HG03520 (cell line): Measurements from ENCODE around the gene VAMP1.
"Not testable (repeated sequence)": the region's sequence is repeated elsewhere in the genome, so short reads cannot be mapped to it uniquely, and the experiment has no call there.

ENCODE experiments used
- ATAC-seq: cut with Tn5 transposase; IDR thresholded peaks from one replicate; pipeline ENCODE4 v1.9.1; 2021; ENCODE audit warnings: mild to moderate bottlenecking, moderate library complexity; ENCODE audit not compliant: unreplicated experiment

The VAMP1 gene

DNA sequence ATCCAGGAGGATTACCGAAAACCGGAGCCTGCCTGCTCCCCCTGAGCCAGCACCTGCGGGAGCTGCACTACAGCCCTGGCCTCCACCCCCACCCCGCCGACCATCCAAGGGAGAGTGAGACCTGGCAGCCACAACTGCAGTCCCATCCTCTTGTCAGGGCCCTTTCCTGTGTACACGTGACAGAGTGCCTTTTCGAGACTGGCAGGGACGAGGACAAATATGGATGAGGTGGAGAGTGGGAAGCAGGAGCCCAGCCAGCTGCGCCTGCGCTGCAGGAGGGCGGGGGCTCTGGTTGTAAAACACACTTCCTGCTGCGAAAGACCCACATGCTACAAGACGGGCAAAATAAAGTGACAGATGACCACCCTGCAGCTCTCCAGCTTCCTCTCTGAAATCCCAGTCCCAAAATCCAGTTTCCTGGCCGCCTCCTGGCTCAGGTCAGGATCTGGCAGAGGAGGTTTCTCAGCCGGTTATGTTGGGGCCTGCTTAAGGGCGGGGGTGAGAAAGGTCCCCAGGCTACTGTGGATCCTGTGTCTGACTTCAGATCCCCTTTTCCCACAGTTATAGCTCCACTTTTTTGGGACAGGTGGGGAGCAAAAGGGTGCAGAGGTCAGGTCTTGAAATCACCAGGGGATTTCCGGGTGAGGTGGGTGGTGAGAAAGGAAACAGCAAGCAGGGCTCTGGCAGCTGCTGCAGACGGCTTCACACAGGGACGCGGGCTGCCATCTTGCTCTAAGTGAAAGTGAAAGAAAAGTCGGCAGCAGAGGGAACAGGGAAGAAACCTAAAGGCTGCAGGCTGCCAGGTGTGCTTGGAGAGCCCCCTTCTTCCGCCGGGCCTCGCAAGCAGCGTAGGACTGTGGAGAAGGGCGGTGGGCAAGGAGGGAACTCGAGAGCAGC lies 18.9 kb downstream of the VAMP1 start, which contains the start of gene TAPBPL:
TAPBPL (plus strand) TSS at position 695 of the 897 bp plus-strand sequence. CDS start 207 bp downstream, outside the sequence.
- ATAC-seq: no peak

DNA sequence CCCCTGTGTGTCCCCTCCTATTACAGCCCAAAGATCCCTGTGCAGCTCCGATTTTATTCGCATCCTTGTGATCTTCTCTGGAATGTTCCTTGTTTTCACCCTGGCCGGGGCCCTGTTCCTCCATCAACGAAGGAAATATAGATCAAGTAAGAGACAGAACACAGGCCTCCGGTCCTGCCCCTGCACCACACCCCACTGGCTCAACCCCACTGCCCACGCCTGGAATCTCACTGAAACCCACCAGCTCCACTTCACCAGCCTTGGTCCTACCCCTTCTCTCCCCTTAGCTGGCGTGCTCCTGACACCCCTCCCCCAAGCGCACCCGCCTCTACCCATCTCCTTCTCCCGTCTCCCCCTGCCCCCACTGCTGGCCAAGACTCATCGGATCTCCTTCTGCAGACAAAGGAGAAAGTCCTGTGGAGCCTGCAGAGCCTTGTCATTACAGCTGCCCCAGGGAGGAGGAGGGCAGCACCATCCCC lies 19.6 kb downstream of the VAMP1 start:
- ATAC-seq: no peak

DNA sequence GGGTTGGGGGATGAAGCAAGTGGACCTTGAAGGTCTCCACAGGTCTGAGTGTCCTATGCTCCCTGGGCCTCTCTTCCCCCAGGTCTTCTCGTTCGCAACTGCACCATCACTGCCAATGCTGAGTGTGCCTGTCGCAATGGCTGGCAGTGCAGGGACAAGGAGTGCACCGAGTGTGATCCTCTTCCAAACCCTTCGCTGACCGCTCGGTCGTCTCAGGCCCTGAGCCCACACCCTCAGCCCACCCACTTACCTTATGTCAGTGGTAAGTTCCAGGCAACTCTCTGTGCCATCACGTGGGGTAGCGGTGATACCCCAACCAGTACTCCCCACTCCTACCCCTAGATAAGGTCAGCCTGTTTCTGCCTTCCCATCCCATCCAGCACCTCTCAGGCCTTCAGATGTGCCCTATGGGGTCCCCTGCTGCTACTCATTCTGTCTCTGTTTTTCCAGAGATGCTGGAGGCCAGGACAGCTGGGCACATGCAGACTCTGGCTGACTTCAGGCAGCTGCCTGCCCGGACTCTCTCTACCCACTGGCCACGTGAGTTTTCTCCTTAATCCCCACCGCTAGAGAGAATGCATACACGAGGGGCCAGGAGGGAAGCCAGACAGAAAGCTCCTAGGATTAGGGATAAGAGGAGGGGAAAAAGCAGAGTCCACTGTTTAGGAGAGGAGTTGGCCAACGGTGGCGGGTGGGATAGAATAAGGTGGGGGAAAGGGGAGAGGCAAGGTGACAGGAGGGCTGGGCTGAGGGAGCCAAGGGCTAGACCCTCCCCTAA lies 20.2 kb downstream of the VAMP1 start:
- ATAC-seq: no peak

DNA sequence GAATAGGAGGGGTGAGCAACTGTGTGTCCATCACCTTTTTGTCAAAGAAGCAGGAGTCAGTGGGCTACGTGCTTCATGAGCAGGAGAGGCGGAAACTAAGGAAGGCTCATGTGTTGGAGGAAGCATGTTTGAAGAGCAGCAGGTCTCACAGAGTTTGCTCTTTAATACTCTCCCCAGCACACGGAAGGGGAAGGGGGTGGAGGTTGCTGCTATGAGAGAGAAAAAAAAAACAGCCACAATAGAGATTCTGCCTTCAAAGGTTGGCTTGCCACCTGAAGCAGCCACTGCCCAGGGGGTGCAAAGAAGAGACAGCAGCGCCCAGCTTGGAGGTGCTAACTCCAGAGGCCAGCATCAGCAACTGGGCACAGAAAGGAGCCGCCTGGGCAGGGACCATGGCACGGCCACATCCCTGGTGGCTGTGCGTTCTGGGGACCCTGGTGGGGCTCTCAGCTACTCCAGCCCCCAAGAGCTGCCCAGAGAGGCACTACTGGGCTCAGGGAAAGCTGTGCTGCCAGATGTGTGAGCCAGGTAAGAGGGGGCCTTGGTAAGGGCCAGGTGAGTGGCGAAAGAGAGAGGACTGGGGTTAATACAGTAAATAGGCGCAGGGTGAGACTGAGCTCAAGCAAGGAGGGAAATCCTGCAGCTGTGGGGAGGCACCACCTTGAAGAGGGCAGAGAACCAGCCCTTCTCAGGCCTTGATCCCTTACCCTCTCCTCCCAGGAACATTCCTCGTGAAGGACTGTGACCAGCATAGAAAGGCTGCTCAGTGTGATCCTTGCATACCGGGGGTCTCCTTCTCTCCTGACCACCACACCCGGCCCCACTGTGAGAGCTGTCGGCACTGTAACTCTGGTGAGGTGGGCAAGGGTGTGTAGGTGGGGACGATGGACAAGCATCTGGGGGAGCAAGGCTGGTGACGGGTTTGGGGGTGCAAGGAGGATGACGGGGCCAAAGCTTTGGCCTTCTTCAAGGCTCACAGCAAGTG lies 25.5 kb downstream of the VAMP1 start, which contains the start of gene CD27:
CD27 (plus strand) TSS at position 252 of the 985 bp plus-strand sequence; CDS start at position 393, 141 bp downstream.
- no peak for ATAC-seq

DNA sequence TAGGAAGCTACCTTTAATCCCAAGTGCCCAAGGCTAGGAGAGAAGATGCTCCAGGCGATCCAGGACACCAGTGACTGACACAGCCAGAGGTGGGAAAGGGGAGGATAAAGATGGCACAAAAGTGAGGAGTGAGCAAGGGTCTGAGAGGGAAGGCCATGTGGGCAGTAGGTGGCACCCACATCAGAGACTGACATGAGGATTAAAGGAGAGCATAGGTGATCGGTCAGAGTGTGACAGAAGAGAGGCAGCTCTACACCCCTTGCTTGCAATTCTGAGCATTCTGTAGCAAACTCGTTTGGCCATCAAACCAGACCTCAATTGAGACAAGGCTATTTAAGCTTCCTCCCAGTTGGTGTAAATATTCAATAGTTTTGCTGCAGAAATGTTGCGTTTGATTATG lies 26.4 kb downstream of the VAMP1 start:
- ATAC-seq: no peak

DNA sequence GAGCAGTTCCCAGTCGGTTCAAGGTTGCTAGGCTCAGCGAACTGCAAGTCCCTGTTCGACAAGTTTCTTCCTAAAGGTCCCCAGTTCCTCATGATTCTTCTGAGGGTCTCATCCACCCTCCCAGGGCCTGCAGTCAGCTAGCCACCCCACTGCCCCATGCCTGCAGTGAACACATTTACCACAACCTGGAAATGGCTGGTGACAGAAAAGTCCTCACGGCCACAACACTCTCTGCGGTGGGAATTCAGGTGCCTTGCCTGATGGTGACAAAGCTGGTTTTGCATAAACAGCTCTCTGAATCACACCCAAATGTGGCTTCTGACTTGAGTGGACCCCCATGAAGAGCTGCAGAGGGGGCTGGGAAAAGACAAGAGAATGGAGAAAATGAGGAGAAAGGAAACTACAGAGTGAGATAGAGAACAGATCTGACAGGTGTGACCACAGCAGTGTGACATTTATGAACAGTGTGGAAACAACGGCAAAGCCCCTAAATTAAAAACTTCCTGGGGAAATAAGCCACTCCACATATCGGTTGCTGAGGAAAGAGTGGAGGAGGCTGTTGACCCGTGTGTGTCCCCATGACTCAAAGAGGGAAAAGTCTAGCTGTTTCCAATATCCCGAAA lies 27.0 kb downstream of the VAMP1 start:
- ATAC-seq: no peak

DNA sequence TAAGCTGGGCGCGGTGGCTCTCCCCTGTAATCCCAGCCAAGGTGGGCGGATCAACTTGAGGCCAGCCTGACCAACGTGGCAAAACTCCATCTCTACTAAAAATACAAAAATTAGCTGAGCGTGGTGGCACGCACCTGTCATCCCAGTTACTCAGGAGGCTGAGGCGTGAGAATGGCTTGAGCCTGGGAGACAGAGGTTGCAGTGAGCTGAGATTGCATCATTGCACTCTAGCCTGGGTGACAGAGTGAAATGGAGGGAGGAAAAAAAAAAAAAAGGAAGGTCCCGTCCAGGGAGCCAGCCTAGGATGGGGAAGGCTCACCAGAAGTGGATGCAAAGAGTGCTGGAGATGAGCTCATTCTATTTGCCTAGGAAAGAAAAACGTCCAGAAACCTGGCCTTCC lies 27.6 kb downstream of the VAMP1 start:
- ATAC-seq: no peak

DNA sequence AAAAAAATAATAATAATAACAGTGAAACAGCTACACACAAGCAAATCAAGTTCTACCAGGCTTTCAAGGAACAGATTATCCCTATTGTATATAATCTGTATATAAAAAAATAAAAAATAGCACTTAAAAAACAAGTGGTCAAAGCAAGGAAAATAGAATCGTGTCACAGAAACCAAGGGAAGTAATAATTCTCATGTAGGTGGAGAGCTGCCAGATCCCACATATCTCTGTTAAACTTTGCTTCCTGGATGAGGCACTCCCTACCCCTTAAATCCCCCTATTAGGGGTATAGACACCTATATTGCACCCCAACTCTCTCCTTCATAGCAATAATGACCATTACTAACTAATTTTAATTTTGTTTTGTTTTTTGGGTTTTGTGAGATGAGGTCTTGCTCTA lies 30.1 kb downstream of the VAMP1 start:
- ATAC-seq: no peak

DNA sequence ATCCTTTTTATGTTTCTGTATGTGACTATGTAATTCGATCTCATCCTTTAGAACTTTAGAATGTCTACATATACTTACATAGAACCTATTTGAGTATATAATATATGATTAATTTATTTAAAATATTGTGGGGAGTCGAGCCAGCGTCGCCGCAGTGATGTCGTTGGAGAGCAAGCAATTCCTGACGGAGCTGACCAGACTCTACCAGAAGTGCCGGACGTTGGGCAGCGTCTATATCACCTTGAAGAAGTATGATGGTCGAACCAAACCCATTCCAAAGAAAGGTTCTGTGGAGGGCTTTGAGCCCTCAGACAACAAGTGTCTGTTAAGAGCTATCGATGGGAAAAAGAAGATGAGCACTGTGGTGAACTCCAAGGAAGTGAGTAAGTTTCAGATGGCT lies 32.1 kb downstream of the VAMP1 start:
- ATAC-seq: no peak

DNA sequence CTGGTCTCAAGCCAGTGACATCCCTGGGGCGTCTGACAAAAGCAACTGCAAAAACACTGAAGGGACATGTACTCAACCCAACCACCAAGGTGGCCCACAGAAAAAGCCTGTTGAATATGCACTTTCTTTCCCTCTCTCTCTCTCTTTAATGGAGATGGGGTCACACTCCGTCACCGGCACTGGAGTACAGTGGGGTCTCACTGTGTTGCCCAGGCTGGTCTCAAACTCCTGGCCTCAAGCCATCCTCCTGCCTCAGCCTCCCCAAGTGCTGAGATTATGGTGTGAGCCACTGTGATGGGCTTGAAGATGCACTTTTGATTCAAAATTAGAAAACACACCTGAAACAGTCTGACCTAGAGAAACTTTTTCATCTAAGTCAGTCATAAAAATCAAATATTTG lies 32.9 kb downstream of the VAMP1 start:
- no peak for ATAC-seq

DNA sequence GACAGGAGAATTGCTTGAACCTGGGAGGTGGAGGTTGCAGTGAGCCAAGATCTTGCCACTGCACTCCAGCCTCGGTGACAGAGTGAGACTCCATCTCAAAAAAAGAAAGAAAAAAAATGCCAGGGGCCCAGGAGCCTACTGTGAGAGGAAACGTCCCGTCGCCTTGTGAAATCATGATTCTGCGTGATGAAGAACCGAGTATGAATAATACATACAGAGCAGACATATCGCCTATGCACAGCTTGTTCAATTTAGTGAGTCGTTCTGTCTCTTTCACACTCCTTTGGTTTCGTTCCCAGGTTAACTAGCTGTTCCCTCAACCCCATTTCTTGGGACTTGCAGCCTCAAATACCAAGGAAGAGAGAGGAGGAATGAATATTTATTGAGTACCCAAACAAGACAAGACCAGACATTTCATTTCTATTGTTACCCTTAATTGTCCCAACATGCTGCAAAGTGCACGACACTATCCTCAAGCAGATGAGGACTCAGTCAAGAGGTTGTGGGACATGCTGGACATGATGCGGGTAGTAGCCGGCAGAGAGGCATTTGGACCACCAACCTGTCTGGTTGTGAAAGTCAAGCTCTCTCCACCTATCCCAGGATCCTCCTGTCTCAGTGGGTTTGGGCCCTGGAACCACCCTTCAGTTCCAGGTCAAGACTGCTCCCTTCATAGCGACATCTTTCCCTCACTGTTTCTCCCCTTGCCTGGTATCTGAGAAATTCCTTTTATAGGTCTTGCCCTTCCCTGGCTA lies 34.3 kb downstream of the VAMP1 start:
- ATAC-seq: no peak

DNA sequence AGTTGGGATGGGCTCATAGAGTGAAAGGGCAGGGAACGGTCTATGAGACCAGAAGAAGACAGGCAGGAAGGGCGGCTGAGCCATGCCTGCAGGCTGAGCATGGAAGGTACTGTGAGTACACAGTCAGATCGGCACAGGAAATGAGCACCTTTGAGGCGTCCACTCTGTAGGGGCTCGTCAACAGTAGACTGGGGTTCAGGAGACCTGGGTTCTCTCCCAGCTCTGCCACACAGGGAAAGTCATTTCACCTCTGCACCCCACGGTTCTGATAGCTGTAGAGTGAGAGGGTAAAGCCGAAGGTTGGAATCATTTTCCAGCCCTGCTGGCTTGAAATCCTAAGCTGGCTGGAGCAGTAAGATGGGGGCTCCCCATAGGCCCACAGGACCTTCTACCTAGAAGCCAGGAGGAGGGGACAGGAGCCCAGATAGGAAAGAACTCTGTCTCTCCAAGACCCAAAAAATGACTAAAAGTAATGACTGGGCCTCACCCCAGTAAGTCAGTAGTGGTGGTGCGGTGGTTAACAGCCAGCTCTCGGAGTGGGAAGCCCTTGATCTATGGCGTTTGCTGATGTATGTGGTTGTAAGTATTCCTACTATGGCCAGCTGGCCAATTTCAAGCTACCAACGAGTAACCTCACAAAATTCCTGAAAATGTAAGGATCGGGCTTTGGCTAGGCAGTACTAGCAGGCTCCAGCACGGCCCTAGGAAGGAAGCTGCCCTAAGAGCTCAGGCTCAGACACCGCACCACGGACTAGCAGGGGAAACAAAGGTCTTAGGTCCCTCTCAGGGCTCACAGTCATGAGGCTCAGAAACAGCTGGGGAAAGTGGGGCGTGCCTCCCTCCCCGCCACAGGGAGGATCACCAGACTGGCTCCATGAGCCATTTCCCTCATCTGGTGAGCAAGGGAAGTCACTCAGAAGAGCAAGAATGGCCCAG lies 36.0 kb downstream of the VAMP1 start:
- ATAC-seq: no peak

DNA sequence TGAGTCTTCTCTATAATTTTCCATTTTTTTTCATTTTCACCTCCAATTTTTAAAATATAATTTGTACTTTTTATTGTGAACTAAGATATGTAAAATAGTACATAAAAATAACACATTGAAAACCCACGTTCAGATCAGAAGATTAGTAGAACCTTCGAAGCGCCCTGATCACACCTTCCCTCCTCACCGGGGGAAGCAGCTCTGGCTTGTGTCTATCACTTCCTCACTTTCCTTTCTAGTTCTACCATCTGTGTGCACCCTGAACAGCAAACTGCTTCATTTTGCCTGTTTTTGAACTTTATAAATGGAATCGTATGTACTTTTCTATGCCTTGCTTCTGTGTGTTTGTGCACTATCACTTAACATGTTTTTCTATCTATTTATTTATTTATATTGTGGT lies 37.5 kb downstream of the VAMP1 start:
- no peak for ATAC-seq

DNA sequence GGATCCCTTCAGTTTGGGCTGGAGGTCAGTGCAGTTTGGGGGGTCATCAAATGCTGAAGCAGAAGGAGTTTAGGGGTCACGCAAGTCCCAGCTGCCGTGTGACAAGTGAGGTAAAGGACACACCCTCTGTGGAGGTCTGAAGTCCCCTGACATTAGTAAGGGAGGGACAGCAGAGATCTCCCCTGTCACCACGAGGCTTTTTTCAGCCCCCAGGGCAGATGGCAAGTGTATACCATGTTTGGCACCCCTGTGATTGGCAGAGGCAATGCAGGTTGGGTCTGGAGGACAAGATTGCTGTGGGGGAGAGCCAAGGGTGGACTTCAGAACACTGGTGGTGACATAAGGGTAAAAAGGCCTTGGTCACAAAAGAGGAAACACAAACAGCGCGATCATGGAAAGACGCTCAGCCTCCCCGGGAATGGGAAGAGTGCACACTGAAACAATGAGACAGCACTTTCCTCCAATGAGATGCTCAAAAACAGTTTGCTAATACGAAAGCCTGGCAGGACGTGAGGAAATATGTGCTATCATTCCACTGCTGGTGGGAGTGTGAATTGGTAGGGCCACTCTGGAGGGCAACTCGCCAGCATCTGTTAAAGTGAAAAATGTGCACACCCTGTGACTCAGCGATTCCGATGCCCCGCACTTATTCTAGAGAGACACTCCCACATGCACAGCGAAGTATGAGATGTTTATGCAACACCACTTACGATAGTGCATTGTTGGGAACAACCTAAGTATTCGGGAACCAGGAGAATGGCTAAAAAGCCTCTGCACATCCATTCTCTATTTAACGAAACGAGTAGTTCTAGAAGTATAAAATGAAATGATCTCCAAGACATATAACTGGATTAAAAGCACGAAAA lies 40.1 kb downstream of the VAMP1 start:
- ATAC-seq: no peak

DNA sequence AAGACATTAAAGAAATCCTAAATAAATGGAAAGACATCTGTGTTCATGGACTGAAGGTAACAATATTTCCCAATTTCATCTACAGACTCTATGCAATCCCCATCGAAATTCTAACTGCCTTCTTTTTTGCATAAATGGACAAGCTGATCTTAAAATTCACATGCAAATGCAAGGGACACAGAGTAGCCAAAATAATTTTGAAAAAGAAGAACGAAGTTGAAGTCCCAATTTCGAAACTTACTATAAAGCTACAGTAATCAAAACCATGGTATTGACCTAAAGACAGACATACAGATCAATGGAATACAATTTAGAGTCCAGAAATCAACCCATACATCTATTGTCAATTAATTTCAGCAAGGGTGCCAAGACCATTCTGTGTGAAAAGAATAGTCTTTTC lies 42.2 kb downstream of the VAMP1 start:
- ATAC-seq: no peak

DNA sequence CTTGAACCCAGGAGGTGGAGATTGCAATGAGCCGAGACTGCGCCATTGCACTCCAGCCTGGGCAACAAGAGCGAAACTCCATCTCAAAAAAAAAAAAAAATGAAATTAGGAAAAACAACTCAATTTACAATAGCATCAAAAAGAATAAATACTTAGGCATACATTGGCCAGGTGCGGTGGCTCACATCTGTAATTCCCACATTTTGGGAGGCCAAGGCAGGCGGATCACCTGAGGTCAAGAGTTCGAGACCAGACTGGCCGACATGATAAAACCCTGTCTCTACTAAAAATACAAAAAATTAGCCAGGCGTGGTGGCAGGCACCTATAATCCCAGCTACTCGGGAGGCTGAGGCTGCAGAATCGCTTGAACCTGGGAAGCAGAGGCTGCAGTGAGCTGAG lies 42.7 kb downstream of the VAMP1 start:
- not testable (repeated sequence) for ATAC-seq
